Activated T-helper 2 cell treated with anti-CD3 and anti-CD28 coated beads, Interferon-gamma antibody, Interleukin-2, Interleukin-4, amounts not matched to agents 10 μg/mL and 5 μg/mL and 100 μg/mL, durations not matched to agents 14 hours and 24 hours and 36 hours (primary cell): ENCODE measurements around the gene PRSS12. TPM values are rescaled to one million over a fixed set of nuclear protein-coding genes. Genes with fewer than 3 reads are reported as not detected.
"Not testable (repeated sequence)": the region's sequence is repeated elsewhere in the genome, so short reads cannot be mapped to it uniquely, and the experiment has no call there.

Experiments
- DNase-seq: peaks from one replicate; pipeline ENCODE4 v3.0.0; 2021; ENCODE audit warnings: low spot score
- H3K27ac Mint-ChIP-seq: one replicate; pipeline ENCODE4 v1.8.0; 2021; ENCODE audit warnings: mixed read lengths
- H3K27me3 Mint-ChIP-seq: one replicate; pipeline ENCODE4 v1.8.0; 2021; ENCODE audit warnings: low read depth, mixed read lengths
- H3K36me3 Mint-ChIP-seq: one replicate; pipeline ENCODE4 v1.8.0; 2021; ENCODE audit warnings: low read depth, mixed read lengths
- H3K4me1 Mint-ChIP-seq: one replicate; pipeline ENCODE4 v1.8.0; 2021; ENCODE audit warnings: low read depth, mixed read lengths
- H3K4me3 Mint-ChIP-seq: one replicate; pipeline ENCODE4 v1.8.0; 2021; ENCODE audit warnings: low read depth, mild to moderate bottlenecking, moderate library complexity, mixed read lengths
- H3K9me3 Mint-ChIP-seq: one replicate; pipeline ENCODE4 v1.8.0; 2021; ENCODE audit warnings: mixed read lengths
- intact Hi-C: fragments of 100-400 bp; cut with micrococcal nuclease; formaldehyde crosslinking; loops from one replicate; pipeline ENCODE4 v1.15.1; 2023
- total RNA-seq: library from RNA; stranded (reverse); gene quantifications from 2 replicates; pipeline ENCODE4 v1.2.3, GENCODE V29; 2022

The PRSS12 gene
- total RNA-seq, 1 donor from 2014 or later = not detected

GRCh38 chr4:118278473-118279274 lies 74.1 kb downstream of the PRSS12 start:
- Mint-ChIP-seq H3K4me3 (peak overlapping the region; percentile 85), H3K27ac (peak overlapping the region; percentile 98), H3K4me1 (peaks cover 29% of the 10 kb centered on the region), H3K9me3 (no peaks in the 10 kb centered on the region), H3K27me3 (peaks cover 2% of the 10 kb centered on the region), H3K36me3 (peaks cover 46% of the 10 kb centered on the region)
- peak; percentile 93 for DNase-seq
- intact Hi-C loops = loop anchor here (2.0 to 10.0 kb wide), 7 partner anchors 56 to 936 kb away; partner anchors contain the start of genes PRSS12, SEC24D and USP53

- Mint-ChIP-seq H3K36me3 (peaks cover 37% of the 10 kb centered on the region), H3K4me3 (no peak overlapping the region), H3K27ac (no peak overlapping the region), H3K9me3 (no peaks in the 10 kb centered on the region), H3K4me1 (peaks cover 25% of the 10 kb centered on the region), H3K27me3 (peaks cover 2% of the 10 kb centered on the region)
- DNase-seq = no peak
- intact Hi-C loops = loop anchor here (5.0 to 10.0 kb wide), 5 partner anchors 55 to 938 kb away; partner anchors contain the start of genes SEC24D and USP53
These were observed 75.6 kb downstream of the PRSS12 start for GRCh38 chr4:118277243-118277642.

- intact Hi-C loops = loop anchor here (5.0 to 10.0 kb wide), 5 partner anchors 54 to 938 kb away; partner anchors contain the start of genes SEC24D and USP53
- Mint-ChIP-seq H3K4me3 (no peak overlapping the region), H3K9me3 (no peaks in the 10 kb centered on the region), H3K27me3 (peaks cover 2% of the 10 kb centered on the region), H3K36me3 (peaks cover 30% of the 10 kb centered on the region), H3K27ac (no peak overlapping the region), H3K4me1 (peaks cover 21% of the 10 kb centered on the region)
- DNase-seq = no peak
These were observed 76.2 kb downstream of the PRSS12 start for GRCh38 chr4:118276580-118276979.

- Mint-ChIP-seq H3K36me3 (peaks cover 2% of the 10 kb centered on the region), H3K4me3 (no peak overlapping the region), H3K9me3 (no peaks in the 10 kb centered on the region), H3K27ac (no peak overlapping the region), H3K27me3 (peaks cover 4% of the 10 kb centered on the region), H3K4me1 (peaks cover 11% of the 10 kb centered on the region)
- intact Hi-C loops = loop anchor here (10.0 kb wide), 2 partner anchors 321 to 941 kb away; partner anchors contain the start of gene USP53
- DNase-seq = no peak
These were observed 79.2 kb downstream of the PRSS12 start for GRCh38 chr4:118273642-118274041.

- intact Hi-C loops = loop anchor here (2.0 to 10.0 kb wide), 3 partner anchors 195 to 943 kb away; partner anchors contain the start of gene USP53
- Mint-ChIP-seq H3K27ac (no peak overlapping the region), H3K27me3 (peaks cover 4% of the 10 kb centered on the region), H3K9me3 (no peaks in the 10 kb centered on the region), H3K4me3 (no peak overlapping the region), H3K36me3 (no peaks in the 10 kb centered on the region), H3K4me1 (peaks cover 2% of the 10 kb centered on the region)
- no peak for DNase-seq
These were observed 81.0 kb downstream of the PRSS12 start for GRCh38 chr4:118271788-118272187.

- DNase-seq = no peak
- Mint-ChIP-seq H3K27ac (no peak overlapping the region), H3K4me3 (no peak overlapping the region), H3K4me1 (peaks cover 2% of the 10 kb centered on the region), H3K9me3 (no peaks in the 10 kb centered on the region), H3K27me3 (peaks cover 4% of the 10 kb centered on the region), H3K36me3 (no peaks in the 10 kb centered on the region)
- intact Hi-C loops = loop anchor here (2.0 to 10.0 kb wide), 3 partner anchors 194 to 944 kb away; partner anchors contain the start of gene USP53
These were observed 82.3 kb downstream of the PRSS12 start for GRCh38 chr4:118270492-118270891.

- DNase-seq = no peak
- Mint-ChIP-seq H3K27ac (no peak overlapping the region), H3K4me1 (peaks cover 2% of the 10 kb centered on the region), H3K36me3 (no peaks in the 10 kb centered on the region), H3K4me3 (no peak overlapping the region), H3K27me3 (peaks cover 11% of the 10 kb centered on the region), H3K9me3 (no peaks in the 10 kb centered on the region)
- intact Hi-C loops = no loop called here
These were observed 84.0 kb downstream of the PRSS12 start for GRCh38 chr4:118268780-118269179.

- intact Hi-C loops = not testable (repeated sequence)
These were observed 86.7 kb downstream of the PRSS12 start for GRCh38 chr4:118266145-118266496.

GRCh38 chr4:118265312-118266144 lies 87.3 kb downstream of the PRSS12 start:
- Mint-ChIP-seq H3K27me3 (peaks cover 18% of the 10 kb centered on the region), H3K4me3 (peak overlapping the region; percentile 70), H3K36me3 (no peaks in the 10 kb centered on the region), H3K4me1 (peaks cover under 1% of the 10 kb centered on the region), H3K9me3 (no peaks in the 10 kb centered on the region), H3K27ac (no peak overlapping the region)
- DNase-seq = no peak
- intact Hi-C loops = no loop called here

More at GRCh38 chr4:118266145-118266496, 86.7 kb downstream of the PRSS12 start:
- not testable (repeated sequence) for H3K4me3 Mint-ChIP-seq, H3K4me1 Mint-ChIP-seq, H3K36me3 Mint-ChIP-seq, H3K27ac Mint-ChIP-seq, H3K9me3 Mint-ChIP-seq, DNase-seq
- peaks cover 17% of the 10 kb centered on the region for H3K27me3 Mint-ChIP-seq

GRCh38 chr4:118264096-118264495 lies 88.7 kb downstream of the PRSS12 start:
- Mint-ChIP-seq H3K36me3 (no peaks in the 10 kb centered on the region), H3K27ac (no peak overlapping the region), H3K9me3 (no peaks in the 10 kb centered on the region), H3K27me3 (peaks cover 18% of the 10 kb centered on the region), H3K4me3 (no peak overlapping the region), H3K4me1 (no peaks in the 10 kb centered on the region)
- intact Hi-C loops = no loop called here
- no peak for DNase-seq

GRCh38 chr4:118260309-118260708 lies 92.5 kb downstream of the PRSS12 start:
- H3K36me3 Mint-ChIP-seq = no peaks in the 10 kb centered on the region
- intact Hi-C loops = no loop called here
- H3K4me3 Mint-ChIP-seq = no peak overlapping the region
- no peaks in the 10 kb centered on the region for H3K9me3 Mint-ChIP-seq
- no peak overlapping the region for H3K27ac Mint-ChIP-seq
- peaks cover 19% of the 10 kb centered on the region for H3K27me3 Mint-ChIP-seq
- H3K4me1 Mint-ChIP-seq = no peaks in the 10 kb centered on the region
- no peak for DNase-seq

- intact Hi-C loops = no loop called here
- H3K4me1 Mint-ChIP-seq = no peaks in the 10 kb centered on the region
- no peak for DNase-seq
- no peak overlapping the region for H3K4me3 Mint-ChIP-seq
- H3K27me3 Mint-ChIP-seq = peaks cover 13% of the 10 kb centered on the region
- no peaks in the 10 kb centered on the region for H3K9me3 Mint-ChIP-seq
- H3K36me3 Mint-ChIP-seq = no peaks in the 10 kb centered on the region
- H3K27ac Mint-ChIP-seq = no peak overlapping the region
These were observed 93.7 kb downstream of the PRSS12 start for GRCh38 chr4:118259111-118259510.
